Lower leg skin (tissue), 3 donors: Measurements from ENCODE around the gene ATXN7L3B.

ENCODE experiments used
- CTCF ChIP-seq, 3 donors: fragments of 450-650 bp; IDR thresholded peaks; one replicate each; pipeline ENCODE4 v1.5.1; 2016; ENCODE audit warnings: antibody characterized with exemption in 3 of 3, mild to moderate bottlenecking in 3 of 3, moderate library complexity in 2 of 3
- POLR2A ChIP-seq, 2 donors: fragments of 450-650 bp; IDR thresholded peaks; one replicate each; pipeline ENCODE4 v1.6.1; 2016 to 2017; ENCODE audit warnings: antibody characterized with exemption in 2 of 2, mild to moderate bottlenecking in 1 of 2, moderate library complexity in 1 of 2

DNA sequence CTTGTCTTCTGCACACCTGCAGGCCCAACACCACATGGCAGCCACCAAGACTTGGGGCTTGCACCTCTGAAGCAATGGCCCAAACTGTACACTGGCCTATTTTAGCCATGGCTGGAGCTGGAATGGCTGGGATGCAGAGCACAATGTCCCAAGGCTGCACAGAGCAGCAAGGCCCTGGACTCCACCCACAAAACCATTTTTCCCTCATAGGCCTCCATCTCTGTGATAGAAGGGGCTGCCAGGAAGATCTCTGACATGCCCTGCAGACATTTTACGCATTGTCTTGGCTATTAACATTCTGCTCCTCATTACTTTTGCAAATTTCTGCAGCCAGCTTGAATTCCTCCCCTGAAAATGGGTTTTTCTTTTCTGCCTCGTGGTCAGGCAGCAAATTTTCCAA lies 22.1 kb downstream of the ATXN7L3B start:
- TF ChIP-seq CTCF (IDR thresholded peaks at IDR 0.05) (no peak), POLR2A (IDR thresholded peaks at IDR 0.05) (no peak)
